Activated T-helper 17 cell treated with anti-CD3 and anti-CD28 coated beads, Interleukin-2, amount 50 U/mL, for 72 hours (primary cell): ENCODE results near the gene DLG2. TPM values are rescaled to one million over a fixed set of nuclear protein-coding genes. Genes with fewer than 3 reads are reported as not detected.
"Not testable (repeated sequence)": the region's sequence is repeated elsewhere in the genome, so short reads cannot be mapped to it uniquely, and the experiment has no call there.

Experiments used
- ATAC-seq: fragments of 150-1000 bp; cut with Tn5 transposase; replicated peaks from 2 replicates; pipeline ENCODE4 v1.10.0; 2021; ENCODE audit warnings: mild to moderate bottlenecking, moderate library complexity
- H3K27ac Mint-ChIP-seq: one replicate; pipeline ENCODE4 v1.8.0; 2022; ENCODE audit warnings: mixed read lengths
- H3K27me3 Mint-ChIP-seq: one replicate; pipeline ENCODE4 v1.8.0; 2022; ENCODE audit warnings: mixed read lengths
- H3K36me3 Mint-ChIP-seq: one replicate; pipeline ENCODE4 v1.8.0; 2022; ENCODE audit warnings: low read depth, mild to moderate bottlenecking, mixed read lengths
- H3K4me1 Mint-ChIP-seq: one replicate; pipeline ENCODE4 v1.8.0; 2022; ENCODE audit warnings: mixed read lengths
- H3K4me3 Mint-ChIP-seq: one replicate; pipeline ENCODE4 v1.8.0; 2022; ENCODE audit warnings: mild to moderate bottlenecking, mixed read lengths
- H3K9me3 Mint-ChIP-seq: one replicate; pipeline ENCODE4 v1.8.0; 2022; ENCODE audit warnings: mixed read lengths
- total RNA-seq, 2 donors: library from RNA; stranded (reverse); gene quantifications; one replicate each; pipeline ENCODE4 v1.2.3, GENCODE V29; 2022

Gene DLG2
- total RNA-seq, 2 donors from 2014 or later, result 1.5 to 1.9 TPM

DNA sequence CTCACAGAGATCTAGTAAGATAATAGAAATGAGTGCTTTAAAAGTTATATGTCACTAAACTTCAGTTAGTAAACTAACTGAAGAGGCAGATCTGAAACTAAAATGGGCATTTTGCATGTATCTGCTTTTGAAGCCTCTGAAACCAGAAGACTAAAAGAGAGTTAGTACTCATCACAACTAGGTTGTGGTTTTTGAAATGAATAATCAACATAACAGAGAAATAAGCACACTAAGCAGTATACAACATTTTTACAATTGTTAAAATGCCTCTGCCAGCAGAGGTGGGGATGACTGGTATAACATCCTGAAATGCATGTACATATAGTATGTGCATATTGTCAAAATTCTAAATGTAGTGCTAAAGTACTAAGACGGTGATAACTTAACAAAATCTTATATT is 564.5 kb downstream of the DLG2 start:
- Mint-ChIP-seq H3K4me1 (no peaks in the 10 kb centered on the region), H3K36me3 (no peaks in the 10 kb centered on the region), H3K27me3 (no peaks in the 10 kb centered on the region), H3K4me3 (no peak overlapping the region), H3K9me3 (peaks cover 7% of the 10 kb centered on the region), H3K27ac (no peak overlapping the region)
- ATAC-seq, result no peak

DNA sequence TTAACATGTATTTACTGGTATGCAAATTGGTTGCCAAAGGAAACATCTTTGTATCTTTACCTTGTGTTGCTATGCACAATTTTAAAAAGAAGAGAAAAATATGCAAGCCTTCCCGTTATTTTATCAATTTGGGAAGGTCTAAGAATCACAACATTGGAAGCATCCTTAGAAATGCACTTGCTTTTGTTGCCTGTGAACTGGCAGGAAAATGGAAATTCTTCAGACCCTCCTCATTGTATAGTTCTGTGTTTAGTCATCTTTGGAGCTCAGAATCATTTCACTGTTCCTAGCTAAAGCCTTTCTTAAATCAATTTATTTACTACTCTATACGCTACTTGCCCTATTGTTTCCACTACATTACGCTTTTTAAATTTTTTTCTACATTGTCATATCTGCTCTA is 574.5 kb downstream of the DLG2 start:
- Mint-ChIP-seq H3K9me3 (peaks cover 19% of the 10 kb centered on the region), H3K4me1 (no peaks in the 10 kb centered on the region), H3K27me3 (no peaks in the 10 kb centered on the region), H3K4me3 (no peak overlapping the region), H3K36me3 (no peaks in the 10 kb centered on the region), H3K27ac (no peak overlapping the region)
- ATAC-seq, result no peak

DNA sequence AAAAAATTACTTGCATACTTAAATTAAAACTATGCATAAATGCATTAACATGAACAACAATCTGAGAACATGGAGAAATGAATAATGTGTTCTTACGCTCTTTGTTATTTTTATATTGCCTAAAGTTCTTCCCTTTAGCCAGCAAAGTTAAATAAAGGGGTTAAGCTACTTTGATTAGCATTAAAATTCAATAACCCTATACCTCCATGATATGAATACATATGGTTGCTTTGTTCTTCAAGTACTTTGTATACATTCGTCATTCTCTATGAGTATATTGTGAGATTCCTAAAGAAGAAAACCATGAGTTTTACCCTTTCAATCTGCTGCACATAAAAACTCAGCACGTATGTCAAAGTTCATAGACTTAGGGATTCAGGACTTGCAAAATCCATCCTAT is 578.3 kb downstream of the DLG2 start:
- Mint-ChIP-seq H3K4me3 (no peak overlapping the region), H3K27ac (no peak overlapping the region), H3K4me1 (no peaks in the 10 kb centered on the region), H3K36me3 (no peaks in the 10 kb centered on the region), H3K9me3 (peaks cover 13% of the 10 kb centered on the region), H3K27me3 (no peaks in the 10 kb centered on the region)
- no peak for ATAC-seq

DNA sequence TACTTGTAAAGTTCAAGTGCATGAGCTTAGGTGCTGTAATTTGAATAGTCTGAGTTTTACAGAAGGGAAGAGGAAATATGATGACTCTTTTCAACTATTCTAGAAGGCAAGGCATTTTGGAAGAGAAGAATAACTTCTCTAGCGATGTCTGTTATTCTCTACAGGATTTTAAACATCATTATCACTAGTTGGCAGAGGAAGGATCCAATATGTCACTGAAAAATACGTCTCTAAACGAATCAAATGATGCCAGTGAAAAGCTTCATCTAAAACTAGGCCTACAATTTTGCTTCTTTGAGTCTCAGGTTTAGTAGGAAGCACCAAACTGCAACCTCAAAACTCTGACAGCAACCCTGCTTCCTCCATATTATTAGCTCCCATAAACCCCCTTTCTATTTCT is 581.4 kb downstream of the DLG2 start:
- peaks cover 14% of the 10 kb centered on the region for H3K9me3 Mint-ChIP-seq
- no peak overlapping the region for H3K4me3 Mint-ChIP-seq
- H3K4me1 Mint-ChIP-seq, result no peaks in the 10 kb centered on the region
- no peaks in the 10 kb centered on the region for H3K36me3 Mint-ChIP-seq
- no peak overlapping the region for H3K27ac Mint-ChIP-seq
- ATAC-seq, result no peak
- no peaks in the 10 kb centered on the region for H3K27me3 Mint-ChIP-seq

DNA sequence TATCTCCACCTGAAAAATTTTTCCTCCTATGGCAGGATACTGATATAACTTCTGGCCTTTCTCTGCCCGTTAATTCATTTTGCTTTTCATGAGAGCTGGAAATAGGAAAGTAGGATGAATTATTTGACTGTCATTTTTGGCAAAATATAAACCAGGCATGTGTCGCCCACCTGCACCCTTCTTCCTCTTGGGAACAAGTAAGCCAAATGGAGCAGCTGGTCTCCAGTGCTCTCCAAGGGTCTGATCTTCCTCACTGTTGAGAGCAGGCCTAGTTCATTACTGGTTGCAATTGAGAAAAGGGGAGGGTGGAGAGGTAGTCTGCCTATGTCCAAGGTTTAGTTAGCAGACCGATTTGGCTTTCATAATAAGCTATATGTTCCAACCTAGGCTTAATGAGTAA is 582.2 kb downstream of the DLG2 start:
- Mint-ChIP-seq H3K36me3 (no peaks in the 10 kb centered on the region), H3K27me3 (no peaks in the 10 kb centered on the region), H3K4me3 (no peak overlapping the region), H3K9me3 (peaks cover 10% of the 10 kb centered on the region), H3K4me1 (no peaks in the 10 kb centered on the region), H3K27ac (no peak overlapping the region)
- no peak for ATAC-seq

DNA sequence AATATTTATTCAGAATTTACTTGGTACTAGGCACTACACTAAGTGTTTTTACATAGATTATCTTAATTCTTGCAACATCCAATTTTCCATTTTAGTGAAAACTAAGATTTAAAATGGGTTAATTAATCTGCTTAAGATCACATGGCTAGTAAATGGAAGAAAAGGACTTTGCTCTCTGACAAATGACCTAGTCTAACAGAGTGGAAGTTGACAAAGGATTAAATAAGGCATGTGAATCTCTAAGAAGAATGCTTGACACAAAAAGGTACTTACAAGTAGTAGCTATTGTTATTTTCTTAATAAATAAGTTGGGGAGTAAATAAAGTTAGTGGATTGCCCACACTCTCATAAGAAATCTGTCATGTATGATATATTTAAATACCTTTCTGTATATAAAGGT is 584.8 kb downstream of the DLG2 start:
- no peaks in the 10 kb centered on the region for H3K36me3 Mint-ChIP-seq
- no peak overlapping the region for H3K27ac Mint-ChIP-seq
- H3K27me3 Mint-ChIP-seq, result no peaks in the 10 kb centered on the region
- no peak for ATAC-seq
- no peak overlapping the region for H3K4me3 Mint-ChIP-seq
- H3K9me3 Mint-ChIP-seq, result peaks cover 15% of the 10 kb centered on the region
- no peaks in the 10 kb centered on the region for H3K4me1 Mint-ChIP-seq

DNA sequence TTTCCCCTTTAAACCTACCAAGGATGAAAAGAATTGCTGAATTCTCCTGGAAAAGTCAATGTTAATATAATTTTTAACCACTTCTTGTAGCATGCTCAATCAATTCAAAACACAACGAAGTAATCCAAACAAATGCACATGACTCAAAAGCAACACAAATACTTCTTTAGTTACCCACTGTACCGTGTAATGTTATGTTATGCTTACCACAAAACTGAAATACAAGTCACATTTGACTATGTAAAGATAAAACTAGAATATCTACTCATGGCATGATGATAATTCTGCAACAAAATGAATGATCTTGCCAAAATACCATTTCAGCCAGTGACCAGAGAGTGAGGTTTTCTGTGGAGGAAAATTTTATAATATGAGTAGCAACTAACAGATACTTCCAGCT is 587.0 kb downstream of the DLG2 start:
- ATAC-seq, result no peak

DNA sequence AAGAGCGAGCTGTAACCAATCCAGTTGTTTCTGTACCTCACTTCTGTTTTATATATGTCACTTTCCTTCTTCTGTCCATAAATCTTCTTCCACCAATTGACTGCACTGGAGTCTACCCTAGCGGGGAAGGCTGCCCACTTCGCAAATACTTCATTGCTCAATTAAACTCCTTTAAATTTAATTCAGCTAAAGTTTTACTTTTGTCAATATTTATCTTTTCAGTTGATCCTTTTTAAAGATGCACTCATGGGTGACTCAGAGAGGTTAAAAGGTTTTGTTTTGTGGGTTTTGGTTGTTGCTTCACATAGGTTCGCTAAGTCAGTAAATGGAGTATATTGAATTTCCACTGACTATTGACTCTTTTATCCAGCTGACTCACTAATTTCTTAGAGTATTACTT is 597.2 kb downstream of the DLG2 start:
- H3K4me1 Mint-ChIP-seq, result no peaks in the 10 kb centered on the region
- no peaks in the 10 kb centered on the region for H3K27me3 Mint-ChIP-seq
- peaks cover 10% of the 10 kb centered on the region for H3K9me3 Mint-ChIP-seq
- no peaks in the 10 kb centered on the region for H3K36me3 Mint-ChIP-seq
- ATAC-seq, result no peak
- no peak overlapping the region for H3K27ac Mint-ChIP-seq
- no peak overlapping the region for H3K4me3 Mint-ChIP-seq

More for the DNA sequence above, 587.0 kb downstream of the DLG2 start:
- no peaks in the 10 kb centered on the region for H3K4me1 Mint-ChIP-seq
- H3K27me3 Mint-ChIP-seq, result no peaks in the 10 kb centered on the region
- no peaks in the 10 kb centered on the region for H3K36me3 Mint-ChIP-seq
- H3K4me3 Mint-ChIP-seq, result no peak overlapping the region
- H3K9me3 Mint-ChIP-seq, result peaks cover 13% of the 10 kb centered on the region
- H3K27ac Mint-ChIP-seq, result no peak overlapping the region

DNA sequence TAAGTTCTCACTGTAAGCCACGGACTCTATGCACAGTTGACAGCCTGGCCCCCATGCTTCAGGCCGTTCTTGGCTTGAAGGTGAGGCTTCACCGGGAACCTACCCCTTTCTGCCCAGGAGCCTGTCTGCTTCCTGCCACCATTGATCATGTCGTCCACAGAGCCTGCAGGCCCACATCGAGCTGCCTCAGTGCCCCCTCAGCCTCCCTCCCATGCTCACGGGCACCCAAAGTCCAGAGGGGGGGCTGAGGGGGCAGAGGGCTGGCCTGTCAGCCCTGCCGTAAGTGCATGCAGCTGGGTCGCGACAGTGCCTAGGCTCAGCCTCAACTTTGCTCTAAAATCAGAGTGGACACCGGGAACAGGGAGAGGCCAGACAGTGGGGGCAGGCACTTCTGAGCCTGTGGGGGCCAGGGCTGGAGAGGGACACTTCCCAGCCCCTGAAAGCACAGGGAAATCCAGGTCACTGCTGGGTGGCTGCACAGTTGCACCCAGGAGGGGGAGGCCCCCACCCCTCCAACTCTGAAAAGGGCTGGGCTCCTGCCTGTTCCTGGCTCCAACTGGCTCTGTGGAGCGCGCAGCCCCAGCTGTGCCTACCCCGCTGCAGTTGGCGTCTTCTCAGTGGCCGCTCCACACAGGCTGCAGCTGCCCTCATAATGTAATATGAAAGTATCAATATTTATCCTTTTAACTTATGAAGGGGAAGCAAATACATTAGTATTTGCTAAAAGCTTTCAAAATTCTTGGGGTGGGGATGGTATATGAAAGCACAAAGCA is 598.6 kb downstream of the DLG2 start:
- Mint-ChIP-seq H3K4me3 (no peak overlapping the region), H3K27me3 (no peaks in the 10 kb centered on the region), H3K4me1 (no peaks in the 10 kb centered on the region), H3K27ac (no peak overlapping the region), H3K36me3 (no peaks in the 10 kb centered on the region), H3K9me3 (peaks cover 11% of the 10 kb centered on the region)
- no peak for ATAC-seq

DNA sequence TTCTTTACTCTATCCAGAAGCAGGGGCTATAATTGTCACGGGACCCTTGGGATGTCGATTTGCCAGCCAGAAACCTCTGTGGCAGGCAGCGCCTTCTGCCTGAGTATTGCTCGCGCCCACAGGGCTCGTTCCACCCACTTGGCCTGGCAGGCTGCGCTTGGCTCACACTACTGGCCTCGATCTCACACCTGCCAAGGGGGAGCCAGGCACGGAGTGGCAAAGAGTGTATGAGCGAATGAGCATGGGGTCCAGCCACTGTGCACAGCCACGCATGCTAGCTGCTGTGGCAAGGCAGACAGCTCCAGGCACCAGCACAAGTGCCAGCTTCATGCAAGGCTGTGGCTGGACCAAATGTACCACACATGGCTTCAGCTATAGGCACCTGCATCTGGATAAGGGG is 599.8 kb downstream of the DLG2 start:
- ATAC-seq, result no peak
- H3K4me1 Mint-ChIP-seq, result no peaks in the 10 kb centered on the region
- no peak overlapping the region for H3K27ac Mint-ChIP-seq
- H3K4me3 Mint-ChIP-seq, result no peak overlapping the region
- no peaks in the 10 kb centered on the region for H3K27me3 Mint-ChIP-seq
- H3K9me3 Mint-ChIP-seq, result peaks cover 11% of the 10 kb centered on the region
- H3K36me3 Mint-ChIP-seq, result no peaks in the 10 kb centered on the region

DNA sequence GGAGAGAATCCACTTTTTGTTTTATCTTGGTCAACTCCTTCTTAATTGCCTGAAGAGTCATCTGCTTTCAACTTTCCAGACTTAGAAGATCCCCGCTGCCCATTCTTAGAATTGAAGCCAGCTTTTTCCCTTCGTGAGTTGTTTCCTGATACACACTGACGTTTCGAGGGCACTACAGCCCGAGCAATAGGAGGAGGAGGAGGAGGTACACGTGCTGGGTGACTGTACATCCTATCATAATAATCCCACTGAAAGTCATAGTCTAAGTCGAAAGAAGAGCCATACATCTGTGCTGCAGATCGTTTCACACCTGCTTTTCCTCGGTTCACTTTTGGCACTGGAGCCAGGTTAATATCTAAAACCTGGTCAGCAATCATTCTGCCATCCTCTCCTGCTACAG is 606.1 kb downstream of the DLG2 start:
- Mint-ChIP-seq H3K36me3 (no peaks in the 10 kb centered on the region), H3K4me3 (no peak overlapping the region), H3K27ac (no peak overlapping the region), H3K4me1 (no peaks in the 10 kb centered on the region), H3K9me3 (peaks cover 10% of the 10 kb centered on the region), H3K27me3 (no peaks in the 10 kb centered on the region)
- no peak for ATAC-seq

DNA sequence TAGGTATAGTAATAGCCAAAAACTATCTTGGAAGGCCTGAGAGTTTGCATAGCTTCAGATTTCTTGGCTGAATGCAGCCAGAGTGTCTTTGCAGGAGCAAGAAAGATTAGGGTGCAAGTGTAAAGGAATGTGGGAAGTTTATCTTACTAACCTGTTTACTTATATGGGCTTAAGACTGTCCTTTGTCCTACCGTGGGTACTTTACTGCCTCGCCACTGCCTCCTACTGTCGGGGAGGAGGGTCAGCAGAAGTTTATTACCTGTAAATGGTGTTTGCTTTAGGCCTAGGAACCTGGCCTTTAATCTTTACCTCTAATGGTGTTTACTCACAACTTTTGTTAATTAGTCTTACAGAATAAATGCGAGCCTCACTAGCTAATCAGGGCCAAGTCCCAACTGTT is 633.8 kb downstream of the DLG2 start:
- Mint-ChIP-seq H3K4me1 (no peaks in the 10 kb centered on the region), H3K27me3 (no peaks in the 10 kb centered on the region), H3K9me3 (peaks cover 47% of the 10 kb centered on the region), H3K36me3 (no peaks in the 10 kb centered on the region), H3K4me3 (no peak overlapping the region), H3K27ac (no peak overlapping the region)
- no peak for ATAC-seq

DNA sequence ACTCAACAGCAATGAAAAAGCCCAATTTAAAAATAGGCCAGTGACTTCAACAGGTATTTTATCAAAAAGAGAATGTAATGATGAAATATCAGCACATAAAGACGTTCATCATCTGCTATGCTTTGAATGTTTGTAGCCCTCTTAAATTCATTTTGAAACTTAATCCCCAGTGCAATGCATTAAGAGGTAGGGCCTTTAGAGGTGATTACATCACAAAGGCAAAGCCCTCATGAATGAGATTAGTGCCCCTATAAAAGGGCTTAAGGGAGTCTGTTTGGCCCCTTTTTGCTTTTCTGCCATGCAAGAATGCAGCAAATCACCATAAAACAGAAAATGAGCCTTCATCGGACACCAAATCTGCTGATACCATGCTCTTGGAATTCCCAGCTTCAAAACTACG is 637.0 kb downstream of the DLG2 start:
- no peak overlapping the region for H3K4me3 Mint-ChIP-seq
- no peak for ATAC-seq
- peaks cover 40% of the 10 kb centered on the region for H3K9me3 Mint-ChIP-seq
- no peaks in the 10 kb centered on the region for H3K36me3 Mint-ChIP-seq
- H3K27me3 Mint-ChIP-seq, result no peaks in the 10 kb centered on the region
- H3K27ac Mint-ChIP-seq, result no peak overlapping the region
- H3K4me1 Mint-ChIP-seq, result no peaks in the 10 kb centered on the region

DNA sequence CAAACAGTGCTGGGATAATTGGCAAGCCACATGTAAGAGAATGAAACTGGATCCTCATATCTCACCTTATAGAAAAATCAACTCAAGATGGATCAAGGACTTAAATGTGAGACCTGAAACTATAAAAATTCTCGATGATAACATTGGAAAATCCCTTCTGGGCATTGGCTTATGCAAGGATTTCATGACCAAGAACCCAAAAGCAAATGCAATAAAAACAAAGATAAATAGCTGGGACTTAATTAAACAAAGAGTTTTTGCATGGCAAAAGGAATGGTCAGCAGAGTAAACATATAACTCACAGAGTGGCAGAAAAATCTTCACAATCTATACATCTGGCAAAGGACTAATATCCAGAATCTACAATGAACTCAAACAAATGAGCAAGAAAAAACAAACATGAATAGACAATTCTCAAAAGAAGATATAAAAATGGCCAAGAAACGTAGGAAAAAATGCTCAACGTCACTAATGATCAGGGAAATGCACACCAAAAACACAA is 639.4 kb downstream of the DLG2 start:
- peaks cover 42% of the 10 kb centered on the region for H3K9me3 Mint-ChIP-seq
- not testable (repeated sequence) for H3K27ac Mint-ChIP-seq, H3K36me3 Mint-ChIP-seq, ATAC-seq, H3K4me3 Mint-ChIP-seq, H3K27me3 Mint-ChIP-seq, H3K4me1 Mint-ChIP-seq

DNA sequence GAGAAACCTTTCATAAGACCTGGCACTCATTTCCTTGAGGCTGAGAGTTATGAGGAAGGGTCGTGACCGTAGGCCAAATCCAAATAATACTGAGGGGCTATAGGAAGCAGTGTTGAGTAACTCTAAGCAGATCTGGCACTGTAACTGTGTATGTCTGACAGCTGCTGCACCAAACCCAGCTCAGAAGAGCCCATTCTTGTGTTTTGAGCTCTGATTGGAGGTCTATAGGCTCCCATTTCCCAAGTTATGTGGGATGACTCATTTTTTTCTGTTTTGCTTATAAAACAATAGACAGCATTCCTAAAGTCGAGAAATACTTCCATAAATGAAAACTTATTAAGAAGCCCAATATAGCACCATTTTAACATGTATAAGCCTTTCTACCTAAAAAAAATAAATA is 645.8 kb downstream of the DLG2 start:
- ATAC-seq, result no peak
- no peaks in the 10 kb centered on the region for H3K4me1 Mint-ChIP-seq
- no peaks in the 10 kb centered on the region for H3K27me3 Mint-ChIP-seq
- no peaks in the 10 kb centered on the region for H3K36me3 Mint-ChIP-seq
- no peak overlapping the region for H3K4me3 Mint-ChIP-seq
- H3K27ac Mint-ChIP-seq, result no peak overlapping the region
- H3K9me3 Mint-ChIP-seq, result peaks cover 30% of the 10 kb centered on the region

DNA sequence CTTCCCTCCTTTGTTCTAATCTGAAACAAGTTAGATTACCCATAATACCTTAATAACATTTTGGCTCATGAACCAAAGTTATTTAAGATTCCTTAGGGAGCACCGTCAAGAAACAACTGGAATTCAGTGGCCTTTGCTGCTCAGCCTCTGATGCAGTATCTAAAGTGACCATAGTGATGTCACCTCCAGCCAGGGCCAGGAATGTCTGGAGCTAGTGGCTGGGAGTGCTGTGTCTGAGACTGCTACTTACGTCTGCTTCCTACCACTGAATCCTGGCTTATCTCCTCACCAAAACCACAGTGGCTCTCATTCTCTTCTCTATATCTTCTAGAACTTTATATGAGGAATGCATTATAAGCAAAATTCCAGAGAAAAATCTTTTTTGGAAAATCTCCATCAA is 658.0 kb downstream of the DLG2 start:
- Mint-ChIP-seq H3K27me3 (no peaks in the 10 kb centered on the region), H3K4me1 (no peaks in the 10 kb centered on the region), H3K9me3 (peaks cover 23% of the 10 kb centered on the region), H3K4me3 (no peak overlapping the region), H3K36me3 (no peaks in the 10 kb centered on the region), H3K27ac (no peak overlapping the region)
- no peak for ATAC-seq
